ENCODE results near the gene SSBP4.
A peak's percentile ranks its signal among the peaks of the same experiment; 100 is the strongest.
"Not testable (repeated sequence)": the region's sequence is repeated elsewhere in the genome, so short reads cannot be mapped to it uniquely, and the experiment has no call there.

SSBP4 gene

GRCh38 chr19:18396471-18397241 is 22.5 kb upstream of the SSBP4 start:
- DNase-seq = no peak

GRCh38 chr19:18397242-18398202 is 21.7 kb upstream of the SSBP4 start, which contains the start of gene LRRC25:
Gene LRRC25, minus strand, starts transcription at chr19:18397622. Its CDS starts 659 bp downstream, at chr19:18396963.
- no peak for DNase-seq

- DNase-seq = no peak
Observed at GRCh38 chr19:18399008-18399407, 20.2 kb upstream of the SSBP4 start.

GRCh38 chr19:18401580-18402112 is 17.6 kb upstream of the SSBP4 start:
- no peak for DNase-seq

GRCh38 chr19:18402455-18403248 is 16.5 kb upstream of the SSBP4 start:
- not testable (repeated sequence) for DNase-seq

GRCh38 chr19:18405754-18406153 is 13.4 kb upstream of the SSBP4 start:
- not testable (repeated sequence) for DNase-seq

GRCh38 chr19:18406749-18407148 is 12.4 kb upstream of the SSBP4 start:
- DNase-seq = no peak

GRCh38 chr19:18408053-18408476 is 11.1 kb upstream of the SSBP4 start:
- DNase-seq = no peak

- no peak for DNase-seq
Observed at GRCh38 chr19:18412610-18413239, 6.5 kb upstream of the SSBP4 start.

GRCh38 chr19:18414504-18415177 is 4.6 kb upstream of the SSBP4 start:
- no peak for DNase-seq

- DNase-seq = peak; percentile 69
Observed at GRCh38 chr19:18415178-18415867, 3.9 kb upstream of the SSBP4 start.

GRCh38 chr19:18416778-18417249 is 2.4 kb upstream of the SSBP4 start:
- peak; percentile 79 for DNase-seq

GRCh38 chr19:18417250-18418028 is 1.8 kb upstream of the SSBP4 start:
- no peak for DNase-seq

GRCh38 chr19:18418029-18418482 is 1.1 kb upstream of the SSBP4 start:
- DNase-seq = no peak

GRCh38 chr19:18418483-18419194 is 559 bp upstream of the SSBP4 start:
- no peak for DNase-seq

- no peak for DNase-seq
Observed at GRCh38 chr19:18419699-18420460, 682 bp downstream of the SSBP4 start.

- no peak for DNase-seq
Observed at GRCh38 chr19:18420930-18421329, 1.7 kb downstream of the SSBP4 start.

GRCh38 chr19:18421371-18421959 is 2.3 kb downstream of the SSBP4 start:
- DNase-seq = no peak
